HFFc6 (cell line): ENCODE data around the gene RNU4-1. TPM values are rescaled to one million over a fixed set of nuclear protein-coding genes. Genes with fewer than 3 reads are reported as not detected.

ENCODE experiments used
- DNase-seq: peaks from one replicate; pipeline ENCODE4 v3.0.0-alpha.2; 2018
- H3K27ac Mint-ChIP-seq: 2 replicates; pipeline ENCODE4 v1.8.0; 2020; ENCODE audit warnings: mild to moderate bottlenecking, mixed read lengths
- H3K27me3 Mint-ChIP-seq: 2 replicates; pipeline ENCODE4 v1.8.0; 2021; ENCODE audit warnings: mild to moderate bottlenecking, moderate library complexity, mixed read lengths; ENCODE audit not compliant: insufficient read depth
- H3K36me3 Mint-ChIP-seq: 2 replicates; pipeline ENCODE4 v1.8.0; 2021; ENCODE audit warnings: low read depth, mixed read lengths
- H3K4me1 Mint-ChIP-seq: 2 replicates; pipeline ENCODE4 v1.8.0; 2020; ENCODE audit warnings: low read depth, mixed read lengths
- H3K4me3 Mint-ChIP-seq: 2 replicates; pipeline ENCODE4 v1.8.0; 2020; ENCODE audit warnings: mild to moderate bottlenecking, moderate library complexity, mixed read lengths
- H3K9me3 Mint-ChIP-seq: 2 replicates; pipeline ENCODE4 v1.8.0; 2020; ENCODE audit warnings: mild to moderate bottlenecking, mixed read lengths
- total RNA-seq, 6 experiments: library from RNA; stranded (reverse); fragmentation: NEBNext Ultra II Directional; extraction: Animal tissue kit (Norgen Biotek cat#: 25700); gene quantifications; 2 replicates in 1 of 6; 3 replicates in 5 of 6; pipeline ENCODE4 v1.2.3, GENCODE V29; 2021
- TF ChIP-seq, protein P1 (sequence below): fragments of 200-600 bp; sonication (generic); IDR thresholded peaks from 2 replicates; pipeline ENCODE4 v1.5.0; 2021; ENCODE audit warnings: antibody characterized with exemption, mild to moderate bottlenecking

The RNU4-1 gene
- total RNA-seq, 6 experiments from 2014 or later = 766 to 1,512 (median 1,200) TPM

GRCh38 chr12:120267736-120268135 is 25.3 kb downstream of the RNU4-1 start:
- Mint-ChIP-seq H3K4me3 (no peak overlapping the region), H3K27me3 (peaks cover 1% of the 10 kb centered on the region; the same call in 1 of the 2 replicates), H3K36me3 (peaks cover 20% of the 10 kb centered on the region), H3K27ac (no peak overlapping the region), H3K4me1 (peaks cover 22% of the 10 kb centered on the region), H3K9me3 (no peaks in the 10 kb centered on the region)
- TF ChIP-seq, protein P1, sequence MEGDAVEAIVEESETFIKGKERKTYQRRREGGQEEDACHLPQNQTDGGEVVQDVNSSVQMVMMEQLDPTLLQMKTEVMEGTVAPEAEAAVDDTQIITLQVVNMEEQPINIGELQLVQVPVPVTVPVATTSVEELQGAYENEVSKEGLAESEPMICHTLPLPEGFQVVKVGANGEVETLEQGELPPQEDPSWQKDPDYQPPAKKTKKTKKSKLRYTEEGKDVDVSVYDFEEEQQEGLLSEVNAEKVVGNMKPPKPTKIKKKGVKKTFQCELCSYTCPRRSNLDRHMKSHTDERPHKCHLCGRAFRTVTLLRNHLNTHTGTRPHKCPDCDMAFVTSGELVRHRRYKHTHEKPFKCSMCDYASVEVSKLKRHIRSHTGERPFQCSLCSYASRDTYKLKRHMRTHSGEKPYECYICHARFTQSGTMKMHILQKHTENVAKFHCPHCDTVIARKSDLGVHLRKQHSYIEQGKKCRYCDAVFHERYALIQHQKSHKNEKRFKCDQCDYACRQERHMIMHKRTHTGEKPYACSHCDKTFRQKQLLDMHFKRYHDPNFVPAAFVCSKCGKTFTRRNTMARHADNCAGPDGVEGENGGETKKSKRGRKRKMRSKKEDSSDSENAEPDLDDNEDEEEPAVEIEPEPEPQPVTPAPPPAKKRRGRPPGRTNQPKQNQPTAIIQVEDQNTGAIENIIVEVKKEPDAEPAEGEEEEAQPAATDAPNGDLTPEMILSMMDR = no peak
- no peak for DNase-seq

DNA sequence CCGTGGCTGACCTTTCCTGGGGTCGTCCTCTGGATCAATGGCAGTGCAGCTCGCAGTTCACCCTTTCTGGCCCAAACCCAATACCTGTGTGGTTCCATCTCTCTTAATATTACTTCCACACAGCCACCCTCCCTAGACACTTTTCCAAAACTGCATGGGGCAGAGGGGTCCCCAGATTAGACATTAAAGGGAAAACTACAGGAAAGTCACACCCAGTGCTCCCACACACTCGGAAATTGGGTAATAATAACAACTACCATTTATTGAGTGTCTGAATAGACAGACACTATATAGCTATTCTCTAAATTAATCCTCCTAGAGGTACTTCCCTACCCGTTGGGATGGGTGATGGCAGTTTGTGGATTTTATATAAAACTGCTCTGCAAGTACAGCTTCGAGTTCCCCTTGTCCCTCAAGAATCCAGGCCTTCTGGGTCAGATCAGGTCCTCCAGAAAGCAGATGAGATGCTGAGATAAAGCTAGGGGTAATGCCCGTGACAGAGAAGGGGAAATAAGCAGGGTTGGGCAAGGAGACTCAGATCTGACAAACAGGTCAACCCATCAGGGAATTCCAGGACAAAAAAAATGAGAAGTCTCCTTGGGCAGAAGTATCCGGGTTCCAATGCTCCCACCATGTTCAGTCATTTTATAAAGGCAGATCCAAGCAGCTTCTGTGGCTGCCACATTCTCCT is 26.7 kb downstream of the RNU4-1 start:
- DNase-seq = no peak
- TF ChIP-seq, protein P1 = no peak
- H3K27me3 Mint-ChIP-seq = 0 out of 2 replicates have a peak, but pooled peaks cover 1% of the 10 kb centered on the region
- peak overlapping the region; percentile 65; the same call in 1 of the 2 replicates for H3K27ac Mint-ChIP-seq
- H3K9me3 Mint-ChIP-seq = no peaks in the 10 kb centered on the region
- H3K4me1 Mint-ChIP-seq = peaks cover 36% of the 10 kb centered on the region
- H3K4me3 Mint-ChIP-seq = peak overlapping the region; percentile 78
- H3K36me3 Mint-ChIP-seq = peaks cover 26% of the 10 kb centered on the region

DNA sequence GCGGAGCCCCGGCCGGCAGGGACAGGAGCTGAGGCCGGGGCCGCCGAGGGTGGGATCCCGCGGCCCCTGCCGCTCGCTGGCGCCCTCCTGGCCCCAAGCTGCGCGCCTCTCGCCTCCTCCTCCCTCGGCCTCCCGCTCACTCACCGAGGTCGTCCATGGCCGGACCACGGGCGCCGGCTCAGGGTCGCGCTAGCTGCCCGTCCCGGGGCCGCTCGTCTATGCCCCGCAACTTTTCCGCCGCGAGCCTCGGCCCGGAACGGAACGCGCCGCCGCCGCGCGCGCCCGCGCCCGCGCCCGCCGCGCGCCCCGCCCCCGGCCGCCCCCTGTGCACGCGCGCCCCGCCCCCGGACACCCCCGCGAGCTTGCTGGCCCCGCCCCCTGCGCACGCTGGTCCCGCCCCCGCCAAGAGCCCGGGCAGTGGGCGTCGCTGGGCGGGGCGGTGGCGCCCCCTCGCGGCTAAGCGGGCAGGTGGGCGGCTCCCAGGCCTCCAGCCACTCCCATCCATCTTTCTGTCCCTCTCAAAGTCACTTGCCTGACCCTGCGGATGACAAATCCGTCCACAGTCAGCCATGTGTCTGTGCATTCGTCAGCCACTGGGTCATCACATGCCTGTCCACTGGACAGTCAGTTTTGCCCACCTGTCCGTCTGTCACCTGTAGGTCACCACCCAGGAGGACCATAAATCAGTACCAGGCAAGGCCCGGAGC is 27.4 kb downstream of the RNU4-1 start, which contains the start of gene PXN:
TSS of gene PXN (minus strand) at position 258 of the 707 bp plus-strand sequence. CDS start at position 157, 101 bp downstream.
- peak within 1 kb of the TSS; percentile 96 for H3K4me3 Mint-ChIP-seq
- peak; percentile 58 for DNase-seq
- peaks cover 43% of the 10 kb centered on the region for H3K4me1 Mint-ChIP-seq
- TF ChIP-seq, protein P1 = peak; percentile 89
- H3K9me3 Mint-ChIP-seq = no peaks in the 10 kb centered on the region
- peak within 1 kb of the TSS; percentile 83 for H3K27ac Mint-ChIP-seq
- 0 out of 2 replicates have a peak, but pooled peaks cover 1% of the 10 kb centered on the region for H3K27me3 Mint-ChIP-seq
- H3K36me3 Mint-ChIP-seq = peaks cover 27% of the 10 kb centered on the region

GRCh38 chr12:120264904-120265472 is 28.0 kb downstream of the RNU4-1 start:
- peak overlapping the region; percentile 96 for H3K4me3 Mint-ChIP-seq

More at GRCh38 chr12:120264904-120265472, 28.0 kb downstream of the RNU4-1 start:
- no peak for DNase-seq
- H3K9me3 Mint-ChIP-seq = no peaks in the 10 kb centered on the region
- H3K27me3 Mint-ChIP-seq = 0 out of 2 replicates have a peak, but pooled peaks cover 1% of the 10 kb centered on the region
- H3K36me3 Mint-ChIP-seq = peaks cover 32% of the 10 kb centered on the region
- TF ChIP-seq, protein P1 = no peak
- peaks cover 50% of the 10 kb centered on the region for H3K4me1 Mint-ChIP-seq
- H3K27ac Mint-ChIP-seq = peak overlapping the region; percentile 83
